H1 (cell line): ENCODE results near the gene FAM120A. TPM values are rescaled to one million over a fixed set of nuclear protein-coding genes. Genes with fewer than 3 reads are reported as not detected.

Experiments
- CTCF ChIA-PET: fragments of 300-600 bp; sonication (Branson Sonifier 250); formaldehyde crosslinking; loops from one replicate; lab custom pipeline; 2021; ENCODE audit not compliant: partially characterized antibody; lab: Charles Lee
- POLR2A ChIA-PET: fragments of 300-600 bp; sonication (Branson Sonifier 250); formaldehyde crosslinking; loops from one replicate; lab custom pipeline; 2021; ENCODE audit warnings: inconsistent platforms; ENCODE audit not compliant: partially characterized antibody; lab: Charles Lee
- DNase-seq, 2 experiments: peaks; one replicate each; pipeline versions ENCODE4 v3.0.0 to v3.0.0-alpha.2; 2010 to 2022; ENCODE audit warnings: low spot score in 2 of 2, low read depth in 1 of 2, mixed read lengths in 1 of 2
- FAIRE-seq: peaks from 2 replicates; lab custom pipeline; 2011; peaks lifted over from hg19 to GRCh38; lab: Jason Lieb, UNC
- H2AFZ ChIP-seq: 2 replicates; pipeline ENCODE4 v1.8.1; 2012; ENCODE audit warnings: low read length, inconsistent platforms
- H2AK5ac ChIP-seq: 2 replicates; pipeline ENCODE4 v1.6.1; 2013; ENCODE audit warnings: low read depth, low read length
- H2BK120ac ChIP-seq: replicated peaks from 2 replicates; pipeline ENCODE3; 2013; ENCODE audit warnings: low read depth, low read length, inconsistent platforms
- H2BK12ac ChIP-seq: 2 replicates; pipeline ENCODE4 v1.6.1; 2013; ENCODE audit warnings: low read depth, low read length
- H2BK15ac ChIP-seq: 2 replicates; pipeline ENCODE4 v1.6.1; 2013; ENCODE audit warnings: low read length
- H2BK20ac ChIP-seq: 2 replicates; pipeline ENCODE4 v1.6.1; 2013; ENCODE audit warnings: low read length
- H2BK5ac ChIP-seq: 2 replicates; pipeline ENCODE4 v1.6.1; 2013; ENCODE audit warnings: low read depth, low read length
- H3K14ac ChIP-seq: 2 replicates; pipeline ENCODE4 v1.6.1; 2013; ENCODE audit warnings: inconsistent platforms; ENCODE audit not compliant: insufficient read length
- H3K18ac ChIP-seq: 2 replicates; pipeline ENCODE4 v1.6.1; 2013; ENCODE audit warnings: low read length; ENCODE audit errors: extremely low read depth
- H3K23ac ChIP-seq: 2 replicates; pipeline ENCODE4 v1.6.1; 2013; ENCODE audit warnings: inconsistent platforms; ENCODE audit not compliant: insufficient read length
- H3K23me2 ChIP-seq: 2 replicates; pipeline ENCODE4 v1.6.1; 2013; ENCODE audit warnings: low read depth, low read length
- H3K27ac ChIP-seq: 2 replicates; pipeline ENCODE4 v1.6.1; 2011; ENCODE audit warnings: low read depth, low read length, inconsistent platforms
- H3K27me3 ChIP-seq, 4 experiments: replicated peaks in 1 of 4; 1 replicate in 1 of 4; 2 replicates in 3 of 4; pipeline versions ENCODE4 v1.6.1 to v1.8.1; 2011 to 2013; ENCODE audit warnings: low read length in 3 of 4, mild to moderate bottlenecking in 3 of 4, inconsistent platforms in 2 of 4, mixed read lengths in 2 of 4, moderate library complexity in 1 of 4; ENCODE audit not compliant: control insufficient read depth in 3 of 4, insufficient read depth in 3 of 4; ENCODE audit errors: extremely low read depth in 1 of 4
- H3K36me3 ChIP-seq, 4 experiments: 2 replicates each; pipeline versions ENCODE4 v1.6.1 to v1.8.1; 2011 to 2013; ENCODE audit warnings: mild to moderate bottlenecking in 4 of 4, low read length in 3 of 4, moderate library complexity in 2 of 4, control low read depth in 1 of 4, inconsistent platforms in 1 of 4; ENCODE audit not compliant: insufficient read depth in 4 of 4, control insufficient read depth in 2 of 4
- H3K4ac ChIP-seq: replicated peaks from 2 replicates; pipeline ENCODE3; 2013; ENCODE audit warnings: low read length, low read depth, mixed read lengths, inconsistent platforms; ENCODE audit not compliant: insufficient read length
- H3K4me1 ChIP-seq, 4 experiments: replicated peaks in 1 of 4; 1 replicate in 1 of 4; 2 replicates in 3 of 4; pipeline versions ENCODE4 v1.6.1 to v1.8.1; 2011 to 2013; ENCODE audit warnings: low read length in 3 of 4, inconsistent platforms in 2 of 4, mixed read lengths in 1 of 4; ENCODE audit not compliant: insufficient read depth in 4 of 4, control insufficient read depth in 3 of 4
- H3K4me2 ChIP-seq, 2 experiments: 2 replicates each; pipeline versions ENCODE4 v1.6.1 to v1.8.1; 2011 to 2013; ENCODE audit warnings: low read depth in 2 of 2, low read length in 2 of 2, control low read depth in 1 of 2, inconsistent platforms in 1 of 2, mild to moderate bottlenecking in 1 of 2; ENCODE audit not compliant: insufficient read depth in 1 of 2
- H3K4me3 ChIP-seq, 4 experiments: fragments of 200-600, 300-600 bp in 1 of 4; sonication (generic), shearing (Covaris generic), sonication (Bioruptor Twin) in 1 of 4; 2 replicates each; pipeline versions ENCODE4 v1.5.1 to v1.8.1; 2011 to 2016; ENCODE audit warnings: low read length in 4 of 4, low read depth in 3 of 4, control low read depth in 2 of 4, inconsistent platforms in 2 of 4, mild to moderate bottlenecking in 2 of 4, mixed read lengths in 1 of 4, moderate library complexity in 1 of 4; ENCODE audit not compliant: insufficient read depth in 2 of 4; ENCODE audit errors: extremely low read depth in 1 of 4
- H3K56ac ChIP-seq: replicated peaks from 2 replicates; pipeline ENCODE3; 2013; ENCODE audit warnings: low read depth, mild to moderate bottlenecking, mixed read lengths, low read length, inconsistent platforms; ENCODE audit not compliant: insufficient read length
- H3K79me1 ChIP-seq: 2 replicates; pipeline ENCODE4 v1.6.1; 2013; ENCODE audit warnings: low read depth, low read length, control low read depth
- H3K79me2 ChIP-seq, 2 experiments: 2 replicates each; pipeline versions ENCODE4 v1.6.1 to v1.8.1; 2012 to 2013; ENCODE audit warnings: low read length in 2 of 2, mild to moderate bottlenecking in 2 of 2, inconsistent platforms in 1 of 2; ENCODE audit not compliant: insufficient read depth in 2 of 2, control insufficient read depth in 1 of 2
- H3K9ac ChIP-seq, 4 experiments: replicated peaks in 1 of 4; 1 replicate in 1 of 4; 2 replicates in 3 of 4; pipeline versions ENCODE4 v1.6.1 to v1.8.1; 2011 to 2013; ENCODE audit warnings: low read depth in 3 of 4, low read length in 3 of 4, control low read depth in 2 of 4, mild to moderate bottlenecking in 2 of 4, moderate library complexity in 2 of 4, inconsistent platforms in 1 of 4; ENCODE audit errors: extremely low read depth in 1 of 4
- H3K9me3 ChIP-seq, 2 experiments: 2 replicates each; pipeline versions ENCODE4 v1.6.1 to v1.8.1; 2012 to 2013; ENCODE audit warnings: mild to moderate bottlenecking in 2 of 2, moderate library complexity in 2 of 2, control low read depth in 1 of 2, inconsistent platforms in 1 of 2, low read depth in 1 of 2, low read length in 1 of 2, mixed read lengths in 1 of 2; ENCODE audit not compliant: insufficient read depth in 2 of 2
- H4K20me1 ChIP-seq, 2 experiments: replicated peaks in 1 of 2; 2 replicates each; pipeline versions ENCODE3 to v1.8.1; 2011 to 2013; ENCODE audit warnings: inconsistent platforms in 2 of 2, low read length in 2 of 2, mild to moderate bottlenecking in 1 of 2; ENCODE audit not compliant: insufficient read depth in 2 of 2, control insufficient read depth in 1 of 2
- H4K5ac ChIP-seq: 2 replicates; pipeline ENCODE4 v1.6.1; 2013; ENCODE audit warnings: low read length, low read depth, mixed read lengths, inconsistent platforms; ENCODE audit not compliant: insufficient read length
- H4K8ac ChIP-seq: 2 replicates; pipeline ENCODE4 v1.8.0; 2013; ENCODE audit warnings: mild to moderate bottlenecking, moderate library complexity, low read length, inconsistent platforms; ENCODE audit not compliant: insufficient read depth; ENCODE audit errors: extremely low read depth
- H4K91ac ChIP-seq: replicated peaks from 2 replicates; pipeline ENCODE3; 2013; ENCODE audit warnings: low read length, mixed read lengths, inconsistent platforms; ENCODE audit not compliant: insufficient read length
- CHD1 ChIP-seq: IDR thresholded peaks from 2 replicates; pipeline ENCODE4 v1.6.1; 2012; ENCODE audit warnings: low read depth, low read length, improper control_type of control experiment
- SUZ12 ChIP-seq: fragments of 200-600 bp; sonication (generic); IDR thresholded peaks from 2 replicates; pipeline ENCODE4 v1.6.1; 2012; ENCODE audit warnings: mild to moderate bottlenecking, inconsistent platforms, low read length, moderate library complexity, mixed read lengths
- WGBS, 2 experiments: shearing (Covaris generic) in 1 of 2; methylation state at CpG; one replicate each; pipeline versions ENCODE4 v1.1.6 to v1.1.7; 2013 to 2015; ENCODE audit warnings: low lambda C conversion rate in 2 of 2, mixed read lengths in 2 of 2, inconsistent platforms in 1 of 2, low coverage in 1 of 2, missing lambda C conversion rate in 1 of 2; ENCODE audit not compliant: insufficient replicate concordance in 2 of 2, insufficient coverage in 1 of 2, insufficient read length in 1 of 2; ENCODE audit errors: extremely low coverage in 1 of 2, missing lambda C conversion rate in 1 of 2; 5-methylcytosine and 5-hydroxymethylcytosine counted together
- polyA plus RNA-seq, 7 experiments: library from polyadenylated mRNA; depleted of rRNA in 3 of 7; stranded (reverse) in 5 of 7; unstranded in 2 of 7; fragments of >200 nt in 5 of 7; fragments of 200-250 nt in 2 of 7; gene quantifications; 1 replicate in 5 of 7; 2 replicates in 1 of 7; 4 replicates in 1 of 7; pipeline versions ENCODE4 v1.2.1 to v1.2.3, GENCODE V29; 2011 to 2013; ENCODE audit warnings: missing spikeins in 2 of 7, mixed read lengths in 2 of 7
- total RNA-seq: library from RNA; stranded (reverse); fragmentation: NEBNext Ultra II Directional; extraction: Animal tissue kit (Norgen Biotek cat#: 25700); gene quantifications from 2 replicates; pipeline ENCODE4 v1.2.1, GENCODE V29; 2021

FAM120A gene
- total and polyA plus RNA-seq, 2 of the 8 experiments (the other 6 are each of a cell fraction or from before 2014, with no cell fraction given) = 24.9 to 54.7 TPM

DNA sequence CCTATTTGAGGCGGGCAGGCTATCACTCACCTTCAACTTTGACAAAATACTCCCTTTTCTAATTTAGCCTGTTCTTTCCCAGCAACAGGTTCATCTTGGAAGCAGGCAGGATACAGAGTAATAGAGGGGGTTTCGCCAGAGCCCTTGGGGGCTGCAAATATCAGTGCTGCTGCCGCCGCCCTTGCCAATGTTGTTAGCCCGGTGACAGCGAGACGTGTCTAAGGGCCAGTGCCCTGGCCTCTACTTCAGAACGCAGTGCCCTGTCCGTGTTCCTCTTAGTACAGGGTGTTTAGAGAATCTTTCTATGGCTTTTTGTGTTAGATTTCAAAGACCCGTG, 1.2 kb downstream of the FAM120A start:
- Histone ChIP-seq H4K8ac (no peak overlapping the region), H3K56ac (no peak overlapping the region), H2BK120ac (no peak overlapping the region), H2BK20ac (no peak overlapping the region), H2AFZ (no peak overlapping the region), H3K9ac (peak overlapping the region; percentile 49 to 90 (median 86)), H3K14ac (no peak overlapping the region), H3K4me1 (peaks cover 0 to 5% (median 2%) of the 10 kb centered on the region in 4 experiments; a peak in 3 of 7 replicates), H2BK15ac (no peak overlapping the region), H3K27me3 (no peaks in the 10 kb centered on the region), H4K91ac (no peak overlapping the region), H3K4me2 (peak overlapping the region; percentile 89 to 92), H3K36me3 (peaks cover 2 to 19% (median 5%) of the 10 kb centered on the region in 4 experiments), H3K23me2 (peaks cover 17% of the 10 kb centered on the region), H3K79me2 (peaks cover 5 to 67% of the 10 kb centered on the region in 2 experiments; a peak in 3 of 4 replicates), H3K23ac (no peak overlapping the region), H3K4ac (no peak overlapping the region), H3K9me3 (no peaks in the 10 kb centered on the region; a peak in 1 of 4 replicates), H2BK12ac (no peak overlapping the region), H3K18ac (no peak overlapping the region; the same call in 1 of the 2 replicates), H2BK5ac (no peak overlapping the region), H3K4me3 (peak overlapping the region; percentile 81 to 93 (median 90)), H4K5ac (no peak overlapping the region), H3K27ac (no peak overlapping the region), H4K20me1 (peaks cover 3 to 4% of the 10 kb centered on the region in 2 experiments), H2AK5ac (no peak overlapping the region)
- ChIA-PET CTCF (interaction anchor here (1.3 kb wide), 1 partner anchor 16 kb away, joined by 8 read pairs; no protein-coding TSS in a partner anchor), POLR2A (interaction anchor here (1.3 to 4.9 kb wide), 2 partner anchors 12 to 86 kb away, joined by 4 to 35 read pairs; no protein-coding TSS in a partner anchor)
- 3% methylated on average over 10 of the region's 10 CpGs; no CpG with 5 or more reads in 1 of the 2 experiments for WGBS, 2 experiments
- FAIRE-seq = no peak
- no peak for DNase-seq
- no peak for TF ChIP-seq CHD1
- peak; percentile 19; the same call in 1 of the 2 replicates for TF ChIP-seq SUZ12
- TF ChIP-seq, all 59 proteins: peak for 1
- H3K79me1 ChIP-seq = peaks cover 2% of the 10 kb centered on the region; the same call in 1 of the 2 replicates
